Bone marrow (tissue), 2 donors: ENCODE data around the gene RDM1.
"Not testable (repeated sequence)": the region's sequence is repeated elsewhere in the genome, so short reads cannot be mapped to it uniquely, and the experiment has no call there.

Experiments used
- DNase-seq, 2 donors: peaks; one replicate each; lab custom pipeline; 2025; lab: John Stamatoyannopoulos, UW

The RDM1 gene

GRCh38 chr17:35930211-35931065, at the start of gene RDM1:
TSS of gene RDM1 (minus strand) at chr17:35930773. CDS start at chr17:35930727, 46 bp downstream.
- DNase-seq, result peak in 1 of 2 donors; percentile 7

GRCh38 chr17:35978346-35978745, 47.8 kb upstream of the RDM1 start:
- no peak for DNase-seq

GRCh38 chr17:35977509-35977908, 46.9 kb upstream of the RDM1 start:
- DNase-seq, result no peak

GRCh38 chr17:35973333-35974260, 43.0 kb upstream of the RDM1 start:
- no peak for DNase-seq

GRCh38 chr17:35972945-35973332, 42.4 kb upstream of the RDM1 start:
- no peak for DNase-seq

- DNase-seq, result no peak
Measured at GRCh38 chr17:35972535-35972934, 42.0 kb upstream of the RDM1 start.

- no peak for DNase-seq
Measured at GRCh38 chr17:35972066-35972465, 41.5 kb upstream of the RDM1 start.

- peak; percentile 37 to 55 for DNase-seq
Measured at GRCh38 chr17:35969558-35970380, 39.2 kb upstream of the RDM1 start.

- no peak for DNase-seq
Measured at GRCh38 chr17:35968520-35969054, 38.0 kb upstream of the RDM1 start.

- DNase-seq, result no peak
Measured at GRCh38 chr17:35965272-35965671, 34.7 kb upstream of the RDM1 start.

GRCh38 chr17:35963663-35964062, 33.1 kb upstream of the RDM1 start:
- no peak for DNase-seq

GRCh38 chr17:35953720-35954119, 23.1 kb upstream of the RDM1 start:
- no peak for DNase-seq

GRCh38 chr17:35949401-35949800, 18.8 kb upstream of the RDM1 start:
- no peak for DNase-seq

GRCh38 chr17:35948092-35948491, 17.5 kb upstream of the RDM1 start:
- DNase-seq, result no peak

- peak; percentile 5 to 56 for DNase-seq
Measured at GRCh38 chr17:35947156-35947585, 16.6 kb upstream of the RDM1 start.

GRCh38 chr17:35944151-35944550, 13.6 kb upstream of the RDM1 start:
- DNase-seq, result no peak

GRCh38 chr17:35943537-35943936, 13.0 kb upstream of the RDM1 start, which contains the start of gene LYZL6:
TSS of gene LYZL6 (minus strand) at chr17:35943713. CDS start at chr17:35939356, 4,357 bp downstream.
- no peak for DNase-seq

GRCh38 chr17:35942588-35943186, 12.1 kb upstream of the RDM1 start:
- no peak for DNase-seq

GRCh38 chr17:35938492-35938891, 7.9 kb upstream of the RDM1 start:
- DNase-seq, result not testable (repeated sequence)

GRCh38 chr17:35936063-35936462, 5.5 kb upstream of the RDM1 start:
- no peak for DNase-seq

- DNase-seq, result no peak
Measured at GRCh38 chr17:35934760-35935159, 4.2 kb upstream of the RDM1 start.
